ENCODE results near the gene NYAP2. TPM values are rescaled to one million over a fixed set of nuclear protein-coding genes. Genes with fewer than 3 reads are reported as not detected.

The NYAP2 gene
- total RNA-seq, 4 donors from 2014 or later, result 0.13 to 0.47 TPM; not detected in 2

GRCh38 chr2:225543626-225544025 lies 144.1 kb downstream of the NYAP2 start:
- Histone ChIP-seq H3K4me1 (no peaks in the 10 kb centered on the region), H3K27ac (no peak overlapping the region), H3K9me3 (no peaks in the 10 kb centered on the region), H3K36me3 (no peaks in the 10 kb centered on the region), H3K4me3 (no peak overlapping the region), H3K27me3 (no peaks in the 10 kb centered on the region)
- ATAC-seq, result no peak
- 76 to 90% methylated on average over 2 of the region's 2 CpGs for WGBS, 2 donors (ENCODE audit: low coverage in 1 of 2)
- TF ChIP-seq, protein P1, sequence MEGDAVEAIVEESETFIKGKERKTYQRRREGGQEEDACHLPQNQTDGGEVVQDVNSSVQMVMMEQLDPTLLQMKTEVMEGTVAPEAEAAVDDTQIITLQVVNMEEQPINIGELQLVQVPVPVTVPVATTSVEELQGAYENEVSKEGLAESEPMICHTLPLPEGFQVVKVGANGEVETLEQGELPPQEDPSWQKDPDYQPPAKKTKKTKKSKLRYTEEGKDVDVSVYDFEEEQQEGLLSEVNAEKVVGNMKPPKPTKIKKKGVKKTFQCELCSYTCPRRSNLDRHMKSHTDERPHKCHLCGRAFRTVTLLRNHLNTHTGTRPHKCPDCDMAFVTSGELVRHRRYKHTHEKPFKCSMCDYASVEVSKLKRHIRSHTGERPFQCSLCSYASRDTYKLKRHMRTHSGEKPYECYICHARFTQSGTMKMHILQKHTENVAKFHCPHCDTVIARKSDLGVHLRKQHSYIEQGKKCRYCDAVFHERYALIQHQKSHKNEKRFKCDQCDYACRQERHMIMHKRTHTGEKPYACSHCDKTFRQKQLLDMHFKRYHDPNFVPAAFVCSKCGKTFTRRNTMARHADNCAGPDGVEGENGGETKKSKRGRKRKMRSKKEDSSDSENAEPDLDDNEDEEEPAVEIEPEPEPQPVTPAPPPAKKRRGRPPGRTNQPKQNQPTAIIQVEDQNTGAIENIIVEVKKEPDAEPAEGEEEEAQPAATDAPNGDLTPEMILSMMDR (IDR thresholded peaks at IDR 0.05), result no peak
- TF ChIP-seq POLR2A (IDR thresholded peaks at IDR 0.05) (no peak), POLR2AphosphoS5 (IDR thresholded peaks at IDR 0.05) (no peak), EP300 (IDR thresholded peaks at IDR 0.05) (no peak)

DNA sequence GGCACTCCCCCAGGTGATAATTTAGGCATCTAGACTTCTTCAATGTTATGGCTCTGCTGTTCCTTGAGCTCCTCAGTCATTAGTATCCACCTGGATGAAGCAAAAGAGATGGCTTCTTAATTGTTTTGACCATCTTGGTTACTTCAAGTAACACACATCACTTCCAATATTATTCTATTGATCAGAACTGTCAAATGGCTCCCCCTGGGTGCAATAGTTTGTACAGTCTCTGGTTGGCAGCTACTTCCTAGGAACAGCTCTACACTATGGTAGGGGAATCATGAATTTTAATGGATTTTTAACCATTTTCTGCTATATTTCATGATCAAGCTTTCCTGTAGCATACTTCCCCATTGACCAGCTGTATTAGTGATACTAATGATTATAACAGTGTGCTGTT lies 157.0 kb downstream of the NYAP2 start:
- TF ChIP-seq POLR2AphosphoS5 (IDR thresholded peaks at IDR 0.05), result no peak
- no peak for TF ChIP-seq POLR2A (IDR thresholded peaks at IDR 0.05)
- TF ChIP-seq, protein P1 (IDR thresholded peaks at IDR 0.05), result no peak
- TF ChIP-seq EP300 (IDR thresholded peaks at IDR 0.05), result no peak
- ATAC-seq, result no peak
- H3K9me3 ChIP-seq, result no peaks in the 10 kb centered on the region
- no peaks in the 10 kb centered on the region for H3K27me3 ChIP-seq
- no peak overlapping the region for H3K27ac ChIP-seq
- H3K4me1 ChIP-seq, result no peaks in the 10 kb centered on the region
- H3K4me3 ChIP-seq, result no peak overlapping the region
- H3K36me3 ChIP-seq, result no peaks in the 10 kb centered on the region

GRCh38 chr2:225558399-225559071 lies 159.0 kb downstream of the NYAP2 start:
- WGBS, 2 donors (ENCODE audit: low coverage in 1 of 2), result 56 to 62% methylated on average over 5 to 6 of the region's 6 CpGs
- H3K36me3 ChIP-seq, result no peaks in the 10 kb centered on the region
- TF ChIP-seq POLR2A (IDR thresholded peaks at IDR 0.05), result no peak
- TF ChIP-seq, protein P1 (IDR thresholded peaks at IDR 0.05), result no peak
- TF ChIP-seq POLR2AphosphoS5 (IDR thresholded peaks at IDR 0.05), result no peak
- TF ChIP-seq EP300 (IDR thresholded peaks at IDR 0.05), result no peak
- no peaks in the 10 kb centered on the region for H3K27me3 ChIP-seq
- ATAC-seq, result no peak
- H3K4me3 ChIP-seq, result no peak overlapping the region
- H3K9me3 ChIP-seq, result no peaks in the 10 kb centered on the region
- H3K4me1 ChIP-seq, result no peaks in the 10 kb centered on the region
- no peak overlapping the region for H3K27ac ChIP-seq

DNA sequence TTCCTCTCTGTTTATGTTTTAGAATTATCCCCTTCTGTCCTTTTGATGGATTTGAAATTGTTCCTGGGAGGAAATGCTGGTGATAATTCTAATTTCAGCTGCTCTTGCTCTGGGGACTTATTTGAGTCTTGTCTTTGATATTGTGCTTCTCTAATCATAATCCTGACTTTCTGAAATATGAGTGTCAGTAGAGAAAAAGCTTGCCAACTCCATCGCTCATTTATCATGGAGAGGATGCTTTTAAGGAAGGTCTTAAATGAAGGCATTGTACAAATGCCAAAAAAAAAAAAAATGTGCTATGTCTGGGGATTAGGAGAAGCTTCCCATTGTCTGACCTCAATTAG lies 159.5 kb downstream of the NYAP2 start:
- ATAC-seq, result no peak
- no peak overlapping the region for H3K4me3 ChIP-seq
- H3K36me3 ChIP-seq, result no peaks in the 10 kb centered on the region
- H3K27me3 ChIP-seq, result no peaks in the 10 kb centered on the region
- H3K27ac ChIP-seq, result no peak overlapping the region
- 10 to 60% methylated on average over 1 of the region's 1 CpG for WGBS, 2 donors (ENCODE audit: low coverage in 1 of 2)
- no peaks in the 10 kb centered on the region for H3K9me3 ChIP-seq
- no peak for TF ChIP-seq EP300 (IDR thresholded peaks at IDR 0.05)
- TF ChIP-seq, protein P1 (IDR thresholded peaks at IDR 0.05), result no peak
- TF ChIP-seq POLR2A (IDR thresholded peaks at IDR 0.05), result no peak
- no peak for TF ChIP-seq POLR2AphosphoS5 (IDR thresholded peaks at IDR 0.05)
- no peaks in the 10 kb centered on the region for H3K4me1 ChIP-seq

DNA sequence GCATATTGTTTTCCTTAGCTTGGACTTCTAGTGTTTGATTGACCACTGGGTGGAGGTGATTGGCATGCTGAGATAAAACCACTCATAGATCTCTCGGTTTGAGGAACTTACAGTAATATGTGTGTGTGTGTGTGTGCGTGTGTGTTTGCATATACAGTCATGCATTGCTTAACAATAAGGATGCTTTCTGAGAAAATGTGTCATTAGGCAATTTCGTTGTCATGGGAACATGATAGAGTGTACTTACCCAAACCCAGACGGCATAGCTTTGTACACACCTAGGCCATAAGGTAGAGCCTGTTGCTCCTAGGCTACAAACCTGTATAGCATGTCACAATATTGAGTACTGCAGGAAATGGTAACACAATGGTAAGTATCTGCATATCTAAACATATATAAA lies 167.3 kb downstream of the NYAP2 start:
- Histone ChIP-seq H3K4me3 (no peak overlapping the region), H3K9me3 (no peaks in the 10 kb centered on the region), H3K4me1 (no peaks in the 10 kb centered on the region), H3K27me3 (no peaks in the 10 kb centered on the region), H3K27ac (no peak overlapping the region), H3K36me3 (no peaks in the 10 kb centered on the region)
- no peak for ATAC-seq
- WGBS, 2 donors (ENCODE audit: low coverage in 1 of 2), result 66 to 70% methylated on average over 4 of the region's 4 CpGs
- no peak for TF ChIP-seq POLR2A (IDR thresholded peaks at IDR 0.05)
- TF ChIP-seq, protein P1 (IDR thresholded peaks at IDR 0.05), result no peak
- no peak for TF ChIP-seq POLR2AphosphoS5 (IDR thresholded peaks at IDR 0.05)
- TF ChIP-seq EP300 (IDR thresholded peaks at IDR 0.05), result no peak

All from gastroesophageal sphincter (tissue), 4 donors.